ENCODE measurements around the gene LRP1B.

LRP1B gene

GRCh38 chr2:140873915-140874531 lies 1256.8 kb downstream of the LRP1B start:
- FAIRE-seq = peak; percentile 60

GRCh38 chr2:140869925-140870324 lies 1260.9 kb downstream of the LRP1B start:
- no peak for FAIRE-seq

GRCh38 chr2:140869107-140869506 lies 1261.7 kb downstream of the LRP1B start:
- FAIRE-seq = no peak

GRCh38 chr2:140865837-140866236 lies 1265.0 kb downstream of the LRP1B start:
- no peak for FAIRE-seq

- FAIRE-seq = peak; percentile 96
Measured at GRCh38 chr2:140863713-140864112, 1267.1 kb downstream of the LRP1B start.

- no peak for FAIRE-seq
Measured at GRCh38 chr2:140862181-140862580, 1268.6 kb downstream of the LRP1B start.

- no peak for FAIRE-seq
Measured at GRCh38 chr2:140861666-140862065, 1269.2 kb downstream of the LRP1B start.

GRCh38 chr2:140855471-140855870 lies 1275.3 kb downstream of the LRP1B start:
- FAIRE-seq = no peak

- FAIRE-seq = no peak
Measured at GRCh38 chr2:140851258-140851981, 1279.4 kb downstream of the LRP1B start.

- no peak for FAIRE-seq
Measured at GRCh38 chr2:140843186-140843585, 1287.6 kb downstream of the LRP1B start.

GRCh38 chr2:140842110-140842509 lies 1288.7 kb downstream of the LRP1B start:
- FAIRE-seq = no peak

- FAIRE-seq = no peak
Measured at GRCh38 chr2:140841141-140841540, 1289.7 kb downstream of the LRP1B start.

GRCh38 chr2:140836826-140837225 lies 1294.0 kb downstream of the LRP1B start:
- no peak for FAIRE-seq

GRCh38 chr2:140835079-140835478 lies 1295.7 kb downstream of the LRP1B start:
- FAIRE-seq = no peak

- no peak for FAIRE-seq
Measured at GRCh38 chr2:140814141-140814540, 1316.7 kb downstream of the LRP1B start.

GRCh38 chr2:140808820-140809219 lies 1322.0 kb downstream of the LRP1B start:
- FAIRE-seq = no peak

GRCh38 chr2:140808211-140808610 lies 1322.6 kb downstream of the LRP1B start:
- FAIRE-seq = no peak

- FAIRE-seq = no peak
Measured at GRCh38 chr2:140804700-140805260, 1326.0 kb downstream of the LRP1B start.

- FAIRE-seq = no peak
Measured at GRCh38 chr2:140801311-140801710, 1329.5 kb downstream of the LRP1B start.

- FAIRE-seq = no peak
Measured at GRCh38 chr2:140797718-140798117, 1333.1 kb downstream of the LRP1B start.

GRCh38 chr2:140791802-140792201 lies 1339.0 kb downstream of the LRP1B start:
- FAIRE-seq = no peak

- no peak for FAIRE-seq
Measured at GRCh38 chr2:140786585-140786984, 1344.2 kb downstream of the LRP1B start.

GRCh38 chr2:140775411-140775810 lies 1355.4 kb downstream of the LRP1B start:
- FAIRE-seq = no peak

GRCh38 chr2:140770645-140771044 lies 1360.2 kb downstream of the LRP1B start:
- FAIRE-seq = no peak
